Measurements from ENCODE around the gene CYB561D1.

DNA sequence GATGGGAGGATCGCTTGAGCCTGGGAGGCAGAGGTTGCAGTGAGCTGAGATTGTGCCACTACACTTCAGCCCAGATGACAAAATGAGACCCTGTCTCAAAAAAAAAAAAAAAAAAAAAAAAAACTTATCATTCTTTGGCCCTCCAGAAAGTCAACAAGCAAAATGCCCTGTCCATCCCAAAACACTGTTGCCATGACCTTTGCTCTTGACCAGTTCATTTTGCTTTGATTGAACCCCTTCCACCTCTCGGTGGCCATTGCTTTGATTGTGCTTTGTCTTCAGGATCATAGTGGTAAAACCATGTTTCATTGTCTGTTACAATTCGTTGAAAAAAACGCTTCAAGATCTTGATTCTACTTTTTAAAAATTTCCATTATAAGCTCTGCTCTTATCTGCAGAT is 36.1 kb upstream of the CYB561D1 start:
- TF ChIP-seq POLR2A (IDR thresholded peaks at IDR 0.05) (no peak), CTCF (IDR thresholded peaks at IDR 0.05) (no peak)
